ENCODE results near the gene PPP1R36.

PPP1R36 gene

DNA sequence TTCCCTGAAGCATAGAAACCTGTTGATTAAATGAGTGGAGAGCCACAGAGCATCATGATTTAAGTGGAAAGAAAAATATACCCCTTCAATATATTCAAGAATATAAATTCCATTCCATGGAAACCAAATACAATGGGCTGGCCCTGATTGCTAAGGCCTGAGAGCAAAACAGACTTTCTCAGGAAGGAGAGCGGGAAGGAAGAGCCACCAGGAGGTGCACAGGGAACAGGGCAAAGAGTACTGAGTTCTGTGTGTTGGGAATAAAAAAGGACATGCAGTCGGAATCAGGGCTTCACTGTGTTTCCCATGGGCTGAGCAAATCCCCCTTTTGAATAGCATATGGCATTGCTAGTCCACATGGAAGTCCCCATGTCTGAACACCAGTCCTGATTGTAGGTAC, 84.8 kb downstream of the PPP1R36 start:
- Histone ChIP-seq H3K27me3 (ENCODE audit: control insufficient read depth, insufficient read depth, low read length) (no peaks in the 10 kb centered on the region), H3K9ac (ENCODE audit: low read length) (no peak overlapping the region), H3K36me3 (ENCODE audit: control insufficient read depth, insufficient read depth, low read length) (no peaks in the 10 kb centered on the region), H3K4me3 (ENCODE audit: low read length) (no peak overlapping the region), H3K4me1 (ENCODE audit: control insufficient read depth, insufficient read depth, low read length) (peaks cover 9% of the 10 kb centered on the region), H3K27ac (ENCODE audit: low read depth, low read length) (peak overlapping the region; percentile 9)

DNA sequence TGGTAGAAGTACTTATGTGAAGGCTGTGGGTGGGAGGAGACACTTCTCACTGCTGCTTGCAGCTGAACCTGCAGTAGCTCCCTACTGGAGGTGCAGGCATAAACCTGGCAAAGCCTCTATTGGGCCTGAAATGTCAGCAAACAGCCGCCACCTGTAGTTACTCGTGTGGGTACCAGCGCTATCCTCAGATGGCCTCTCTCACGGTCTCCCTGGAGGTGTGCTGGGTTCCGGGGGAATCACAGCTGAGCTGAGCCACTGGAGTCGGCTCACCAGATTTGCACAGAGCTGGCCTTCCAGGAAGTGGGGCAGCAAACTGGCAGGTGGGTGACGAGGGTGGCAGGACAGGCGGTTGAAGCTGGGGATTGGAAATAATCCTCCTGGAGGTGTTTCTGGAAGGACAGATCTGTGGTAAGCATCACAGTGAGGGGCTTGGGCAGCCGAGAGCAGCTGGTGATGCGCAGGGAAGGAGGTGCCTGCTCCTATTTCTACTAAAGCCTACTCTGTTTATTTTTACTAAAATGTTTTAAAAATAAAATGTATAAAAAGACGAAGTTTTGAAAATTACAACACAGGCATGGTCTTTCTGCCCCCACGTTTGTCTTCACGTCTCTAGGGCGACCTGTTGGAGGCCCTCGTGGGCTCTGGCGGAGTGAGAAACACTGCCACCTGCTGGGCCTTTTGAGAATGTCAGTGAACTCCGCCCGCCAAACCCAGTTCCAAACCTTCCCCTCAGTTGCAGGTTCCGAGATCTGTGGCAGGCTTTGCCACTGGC, 86.6 kb downstream of the PPP1R36 start:
- H3K4me1 ChIP-seq (ENCODE audit: control insufficient read depth, insufficient read depth, low read length), result peaks cover 6% of the 10 kb centered on the region
- no peak overlapping the region for H3K9ac ChIP-seq (ENCODE audit: low read length)
- H3K27me3 ChIP-seq (ENCODE audit: control insufficient read depth, insufficient read depth, low read length), result no peaks in the 10 kb centered on the region
- H3K4me3 ChIP-seq (ENCODE audit: low read length), result no peak overlapping the region
- no peak overlapping the region for H3K27ac ChIP-seq (ENCODE audit: low read depth, low read length)
- no peaks in the 10 kb centered on the region for H3K36me3 ChIP-seq (ENCODE audit: control insufficient read depth, insufficient read depth, low read length)

DNA sequence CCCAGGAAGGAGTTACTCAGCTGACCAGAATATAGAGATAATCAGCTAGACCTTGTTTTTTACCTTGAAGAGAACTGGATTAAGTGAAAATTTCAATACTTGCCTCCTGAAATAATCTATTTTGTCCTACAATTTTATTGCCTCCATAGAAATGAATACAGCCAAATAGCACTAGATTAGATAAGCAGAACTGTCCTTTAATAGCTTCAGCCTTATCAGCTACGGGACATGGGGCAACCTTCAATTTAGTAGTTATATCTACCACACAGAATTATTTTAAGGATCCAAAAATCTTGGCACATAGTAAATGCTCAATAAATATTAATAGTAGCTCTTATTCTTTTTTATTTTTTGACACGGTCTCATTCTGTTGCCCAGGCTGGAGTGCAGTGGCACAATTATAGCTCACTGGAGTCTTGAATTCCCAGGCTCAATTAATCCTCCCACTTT, 87.2 kb downstream of the PPP1R36 start:
- no peaks in the 10 kb centered on the region for H3K36me3 ChIP-seq (ENCODE audit: control insufficient read depth, insufficient read depth, low read length)
- H3K4me3 ChIP-seq (ENCODE audit: low read length), result no peak overlapping the region
- peaks cover 6% of the 10 kb centered on the region for H3K4me1 ChIP-seq (ENCODE audit: control insufficient read depth, insufficient read depth, low read length)
- H3K27me3 ChIP-seq (ENCODE audit: control insufficient read depth, insufficient read depth, low read length), result no peaks in the 10 kb centered on the region
- no peak overlapping the region for H3K9ac ChIP-seq (ENCODE audit: low read length)
- H3K27ac ChIP-seq (ENCODE audit: low read depth, low read length), result no peak overlapping the region

DNA sequence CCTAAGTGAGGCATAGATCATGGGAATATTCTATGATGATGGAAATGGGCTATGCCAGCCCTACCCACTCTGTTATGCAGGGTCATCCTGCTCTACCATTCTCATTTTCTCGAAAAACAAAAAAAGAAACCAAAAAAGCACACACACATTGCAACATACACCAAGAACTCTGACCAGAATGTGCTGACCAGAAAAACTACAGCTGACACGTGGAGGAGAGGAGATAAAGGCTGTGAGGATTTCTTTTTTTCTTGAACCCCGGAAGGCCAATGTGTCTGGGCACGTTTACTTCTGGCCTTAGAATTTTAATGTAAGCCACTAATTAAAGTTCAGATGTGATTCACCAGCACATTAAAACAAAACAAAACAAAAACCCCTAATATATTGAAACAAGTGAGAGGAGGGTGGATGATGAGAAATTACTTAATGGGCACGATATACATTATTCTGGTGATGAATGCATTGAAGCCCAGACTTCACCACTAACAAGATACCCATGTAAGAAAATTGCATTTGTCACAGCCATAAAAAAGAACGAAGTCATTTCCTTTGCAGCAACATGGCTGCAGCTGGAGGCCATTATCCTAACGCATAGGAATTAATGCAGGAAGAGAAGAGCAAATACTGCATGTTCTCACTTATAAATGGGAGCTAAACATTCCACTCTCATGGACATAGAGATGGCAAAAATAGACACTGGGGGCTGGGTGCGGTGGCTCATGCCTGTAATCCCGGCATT, 88.1 kb downstream of the PPP1R36 start:
- no peaks in the 10 kb centered on the region for H3K27me3 ChIP-seq (ENCODE audit: control insufficient read depth, insufficient read depth, low read length)
- no peaks in the 10 kb centered on the region for H3K36me3 ChIP-seq (ENCODE audit: control insufficient read depth, insufficient read depth, low read length)
- no peaks in the 10 kb centered on the region for H3K4me1 ChIP-seq (ENCODE audit: control insufficient read depth, insufficient read depth, low read length)
- no peak overlapping the region for H3K4me3 ChIP-seq (ENCODE audit: low read length)
- no peak overlapping the region for H3K27ac ChIP-seq (ENCODE audit: low read depth, low read length)
- H3K9ac ChIP-seq (ENCODE audit: low read length), result no peak overlapping the region

DNA sequence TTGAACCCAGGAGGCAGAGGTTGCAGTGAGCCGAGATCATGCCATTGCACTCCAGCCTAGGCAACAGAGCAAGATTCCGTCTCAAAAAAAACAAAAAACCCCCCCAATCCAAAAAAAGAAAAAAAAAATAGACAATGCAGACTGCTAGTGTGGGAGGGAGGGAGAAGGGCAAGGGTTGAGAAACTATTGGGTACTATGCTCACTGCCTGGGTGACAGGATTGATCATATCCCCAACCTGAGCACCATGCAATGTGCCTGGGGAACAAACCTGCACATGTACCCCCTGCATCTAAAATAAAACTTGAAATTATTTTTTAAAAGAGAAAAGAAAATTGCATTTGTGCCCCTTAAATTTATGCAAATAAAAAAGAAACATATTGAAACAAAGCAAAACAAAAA, 88.9 kb downstream of the PPP1R36 start:
- Histone ChIP-seq H3K9ac (ENCODE audit: low read length) (no peak overlapping the region), H3K36me3 (ENCODE audit: control insufficient read depth, insufficient read depth, low read length) (no peaks in the 10 kb centered on the region), H3K4me1 (ENCODE audit: control insufficient read depth, insufficient read depth, low read length) (no peaks in the 10 kb centered on the region), H3K27ac (ENCODE audit: low read depth, low read length) (no peak overlapping the region), H3K27me3 (ENCODE audit: control insufficient read depth, insufficient read depth, low read length) (no peaks in the 10 kb centered on the region), H3K4me3 (ENCODE audit: low read length) (no peak overlapping the region)

Data from rectal smooth muscle tissue (tissue), 1 donor.